Left lobe of liver (tissue), 2 donors: Measurements from ENCODE around the gene NSF. TPM values are rescaled to one million over a fixed set of nuclear protein-coding genes. Genes with fewer than 3 reads are reported as not detected.
"Not testable (repeated sequence)": the region's sequence is repeated elsewhere in the genome, so short reads cannot be mapped to it uniquely, and the experiment has no call there.

ENCODE experiments used
- ATAC-seq: fragments of 200-7000 bp; cut with Tn5 transposase; one replicate; pipeline ENCODE4 v1.9.1; 2020; ENCODE audit warnings: mild to moderate bottlenecking, moderate library complexity
- DNase-seq: peaks from one replicate; pipeline ENCODE4 v3.0.0-alpha.2; 2020; ENCODE audit warnings: low spot score
- total RNA-seq: library from RNA; stranded (reverse); gene quantifications from one replicate; pipeline ENCODE4 v1.2.1, GENCODE V29; 2021
- donor health status: DM: no; HTN: no; CAD: no; lungs with moderate emphysema.
- donor health status: DM: no; HTN: yes; CAD: no.

NSF gene
- 23.1 TPM for total RNA-seq

DNA sequence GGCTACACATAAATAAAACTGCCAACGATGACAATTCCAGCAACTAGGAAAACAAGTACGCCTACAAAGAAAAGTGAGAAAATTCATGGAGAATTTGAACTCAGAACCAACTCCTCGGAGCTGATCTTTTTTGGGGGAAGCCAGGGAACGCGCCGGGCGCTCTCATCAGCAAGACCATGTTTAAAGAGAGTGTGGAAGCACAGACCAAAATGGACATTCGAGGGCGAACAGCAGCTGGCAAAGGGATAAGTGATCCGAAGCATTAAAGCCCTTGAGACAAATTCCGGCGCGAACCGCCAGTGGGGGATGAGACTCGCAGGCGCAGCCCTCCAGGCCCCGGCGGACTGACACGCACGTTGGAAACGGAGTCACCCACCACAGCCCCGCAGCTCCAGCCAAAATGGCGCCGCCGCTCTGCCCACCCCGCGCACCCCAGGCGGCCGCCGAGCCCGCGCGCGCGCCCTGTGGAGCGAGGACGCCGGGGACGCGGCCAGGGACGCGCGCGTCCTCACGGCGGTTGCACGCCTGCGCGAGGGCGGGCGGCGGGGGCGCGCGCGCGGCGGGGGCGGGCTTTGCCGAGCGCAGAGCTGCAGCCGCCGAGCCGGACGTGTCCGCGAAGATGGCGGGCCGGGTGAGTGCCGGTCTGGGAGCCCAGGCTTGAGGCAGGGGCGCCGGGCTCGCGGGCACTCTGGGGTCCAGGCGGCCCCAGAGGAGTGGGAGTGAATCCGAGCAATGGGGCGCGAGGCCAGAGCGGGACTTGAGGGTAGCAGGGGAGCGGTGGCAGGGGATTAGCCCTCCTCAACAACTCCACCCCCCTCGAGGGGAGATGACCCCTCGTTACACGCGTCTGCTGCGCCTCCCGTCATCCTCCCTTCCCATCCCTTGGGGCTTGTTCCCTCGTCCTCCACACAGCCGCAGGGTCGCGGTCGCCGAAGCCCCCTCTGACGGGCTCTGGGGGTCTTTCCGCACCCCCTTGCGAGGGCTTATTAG lies at the start of gene NSF:
TSS of gene NSF (plus strand) at position 513 of the 990 bp plus-strand sequence. CDS start at position 620, 107 bp downstream.
- not testable (repeated sequence) for DNase-seq
- peak; percentile 98 for ATAC-seq

DNA sequence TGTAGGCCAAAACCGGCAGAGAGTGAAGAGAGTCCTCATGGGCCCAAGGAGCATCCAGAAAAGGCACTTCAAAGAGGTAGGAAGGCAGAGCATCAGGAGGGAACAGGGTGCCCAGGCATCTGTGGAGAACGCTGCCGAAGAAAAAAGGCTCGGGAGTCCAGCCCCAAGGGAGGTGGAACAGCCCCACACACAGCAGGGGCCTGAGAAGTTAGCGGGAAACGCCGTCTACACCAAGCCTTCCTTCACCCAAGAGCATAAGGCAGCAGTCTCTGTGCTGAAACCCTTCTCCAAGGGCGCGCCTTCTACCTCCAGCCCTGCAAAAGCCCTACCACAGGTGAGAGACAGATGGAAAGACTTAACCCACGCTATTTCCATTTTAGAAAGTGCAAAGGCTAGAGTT lies 41.9 kb upstream of the NSF start:
- DNase-seq, ATAC-seq: not testable (repeated sequence)

DNA sequence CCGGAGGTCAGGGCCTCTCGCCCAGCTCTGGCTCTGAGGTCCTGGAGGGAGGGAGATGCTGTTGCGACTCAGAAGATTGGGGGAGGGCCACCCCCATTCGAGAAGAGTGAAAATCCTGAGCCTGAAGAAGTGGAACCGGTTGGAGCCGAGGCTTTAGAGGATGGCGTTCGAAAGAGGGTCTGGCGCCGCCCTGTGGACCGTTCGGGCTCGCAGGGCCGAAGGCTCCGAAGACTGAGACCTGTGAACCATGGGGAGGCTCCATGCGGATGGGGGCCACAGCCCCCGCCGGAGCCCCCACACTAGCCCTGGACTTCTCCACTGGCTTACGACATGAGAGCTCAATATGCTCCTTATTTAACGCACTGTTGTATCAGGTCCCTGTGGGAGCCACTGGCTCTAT lies 31.3 kb upstream of the NSF start:
- not testable (repeated sequence) for ATAC-seq, DNase-seq

DNA sequence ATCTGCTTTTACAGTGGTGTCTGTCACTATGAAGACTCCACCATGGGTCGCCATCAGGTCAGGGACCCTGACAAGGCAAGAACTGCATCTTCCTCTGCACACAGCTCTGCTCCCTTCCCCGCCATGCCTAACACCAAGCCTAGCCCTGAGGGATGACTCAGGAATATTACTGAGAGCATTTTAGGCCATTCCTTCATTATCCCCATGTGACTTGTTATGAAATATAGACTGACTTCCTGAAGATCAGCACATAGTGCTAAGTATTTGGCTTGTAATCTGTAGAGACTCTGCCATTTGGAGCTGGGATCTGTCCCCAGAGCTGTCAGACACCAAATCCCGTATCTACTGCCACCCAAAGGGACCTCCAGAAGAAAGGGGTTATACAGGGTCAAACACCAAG lies 30.4 kb upstream of the NSF start:
- ATAC-seq, result peak; percentile 59

DNA sequence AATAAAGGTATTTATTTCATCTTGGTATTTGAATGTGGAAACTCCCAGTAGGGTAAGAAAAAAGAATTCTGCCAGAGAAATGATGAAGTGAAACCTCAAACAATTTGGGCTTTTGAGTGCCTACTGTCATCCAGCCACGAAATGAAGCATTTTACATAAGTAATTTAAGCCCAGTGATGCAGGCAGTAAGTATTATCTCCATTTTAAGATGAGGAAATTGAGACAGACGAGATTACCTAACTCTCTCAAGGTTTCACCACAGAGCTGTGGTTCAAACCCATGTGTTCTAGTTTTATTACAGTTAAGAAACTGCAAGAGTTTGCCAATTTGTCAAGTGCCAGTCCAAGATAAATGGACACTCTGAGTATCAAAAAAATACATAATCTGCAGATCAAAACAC lies 24.2 kb upstream of the NSF start:
- peak; percentile 25 for ATAC-seq
- DNase-seq, result not testable (repeated sequence)

More for the DNA sequence above, 30.4 kb upstream of the NSF start:
- not testable (repeated sequence) for DNase-seq

DNA sequence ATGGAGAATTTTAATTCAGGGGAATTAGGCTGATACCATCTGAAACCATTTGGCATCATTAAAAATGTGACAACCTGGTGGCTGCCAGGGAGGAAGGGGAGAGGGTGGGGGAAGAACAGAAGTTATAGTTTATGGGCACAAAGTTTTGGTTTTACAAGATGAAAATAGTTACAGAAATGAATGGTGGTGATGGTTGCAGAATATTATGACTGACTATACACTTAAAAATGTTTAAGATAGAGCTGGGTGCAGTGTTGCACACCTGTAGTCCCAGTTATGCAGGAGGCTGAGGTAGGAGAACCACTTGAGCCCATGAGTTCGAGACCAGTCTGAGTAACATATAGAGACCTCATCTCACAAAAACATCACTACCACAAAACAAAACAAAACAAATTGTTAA lies 23.5 kb upstream of the NSF start:
- not testable (repeated sequence) for ATAC-seq, DNase-seq

DNA sequence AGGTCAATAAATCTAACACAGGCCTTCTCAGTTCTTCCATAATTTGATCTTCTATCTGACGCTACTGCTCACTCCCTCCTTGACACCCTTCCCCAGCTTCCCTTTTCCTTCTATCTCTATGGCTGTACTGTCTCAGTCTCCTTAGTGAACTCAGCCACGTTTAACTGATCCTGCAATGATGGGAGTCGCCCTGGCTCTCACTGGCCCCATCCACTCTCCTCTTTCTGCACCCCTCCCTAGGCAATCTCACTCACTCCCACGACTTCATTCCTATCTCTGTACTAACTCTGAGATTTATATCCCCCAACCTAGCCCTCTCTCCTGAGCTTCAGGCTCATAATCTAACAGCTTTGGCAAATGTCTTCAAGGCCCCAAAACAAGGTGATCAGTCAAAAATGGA lies 18.7 kb upstream of the NSF start:
- not testable (repeated sequence) for DNase-seq, ATAC-seq

DNA sequence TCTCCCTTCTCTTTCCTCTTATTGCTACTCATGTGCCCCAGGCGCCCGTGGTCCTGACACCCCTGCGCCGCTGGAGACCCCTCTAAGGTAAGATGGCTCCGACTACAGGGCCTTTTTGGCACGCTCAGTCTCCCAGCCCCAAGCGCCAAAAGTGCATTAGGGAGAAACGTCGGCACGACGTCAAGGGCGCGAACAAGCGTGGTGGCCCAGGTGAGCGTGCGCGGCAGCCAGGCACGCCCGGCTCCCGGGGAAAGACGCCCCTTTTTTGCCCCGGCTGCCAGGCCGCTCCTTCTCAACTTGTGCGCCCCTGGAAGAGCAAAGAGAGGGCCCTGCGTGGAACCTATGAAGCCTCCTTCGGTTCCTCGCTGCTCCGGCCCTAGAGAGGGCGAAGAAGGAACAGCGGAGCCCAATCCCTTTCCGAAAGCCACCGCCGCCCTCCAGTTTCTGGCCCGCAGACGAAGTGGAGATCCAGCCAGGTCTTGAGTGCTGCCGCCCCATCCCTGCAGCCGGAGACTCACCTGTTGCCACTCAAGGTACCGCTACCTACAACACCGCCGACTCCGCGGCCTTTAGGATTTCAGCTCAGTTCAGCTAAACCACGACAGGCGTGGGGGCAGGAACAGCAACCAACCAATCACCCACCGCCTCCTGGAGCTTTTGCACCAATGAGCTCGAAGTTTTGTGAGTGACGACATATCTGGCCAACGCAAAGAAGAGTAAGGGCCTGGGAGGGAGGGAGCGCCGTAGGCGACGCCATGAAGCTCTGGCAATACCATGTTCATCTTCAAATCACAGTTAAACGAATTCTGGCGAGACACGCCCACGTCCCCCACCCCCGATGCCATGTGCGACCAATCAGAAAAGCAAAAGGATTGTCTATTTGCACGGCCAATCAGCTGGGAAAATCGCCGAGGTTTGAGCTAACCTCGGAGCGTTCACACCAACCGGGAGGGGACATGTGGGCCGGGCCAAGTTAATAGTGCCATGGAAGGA lies 11.1 kb upstream of the NSF start, which contains the start of gene ARL17A:
TSS of gene ARL17A (minus strand) at position 609 of the 993 bp plus-strand sequence. CDS start 3,369 bp downstream, outside the sequence.
- DNase-seq (peak; percentile 89), ATAC-seq (peak; percentile 93)

DNA sequence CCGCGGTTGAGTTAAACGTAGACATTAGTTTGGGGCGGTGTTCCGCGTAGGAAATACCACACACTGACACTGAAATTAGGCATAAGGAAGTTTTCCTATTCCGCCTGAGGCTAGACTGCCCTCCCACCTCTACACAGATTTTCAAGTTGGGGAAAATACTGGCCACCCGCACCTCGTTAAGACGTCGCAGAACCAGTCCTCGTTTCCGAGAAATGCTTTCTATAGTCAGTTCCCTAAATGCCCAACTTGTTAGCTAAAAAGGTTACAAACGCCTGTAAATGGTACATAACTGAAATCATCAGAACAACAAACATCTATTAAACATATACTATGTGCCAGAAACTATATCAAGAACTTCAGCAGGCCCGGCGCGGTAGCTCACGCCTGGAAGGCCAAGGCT lies 10.4 kb upstream of the NSF start:
- not testable (repeated sequence) for ATAC-seq

DNA sequence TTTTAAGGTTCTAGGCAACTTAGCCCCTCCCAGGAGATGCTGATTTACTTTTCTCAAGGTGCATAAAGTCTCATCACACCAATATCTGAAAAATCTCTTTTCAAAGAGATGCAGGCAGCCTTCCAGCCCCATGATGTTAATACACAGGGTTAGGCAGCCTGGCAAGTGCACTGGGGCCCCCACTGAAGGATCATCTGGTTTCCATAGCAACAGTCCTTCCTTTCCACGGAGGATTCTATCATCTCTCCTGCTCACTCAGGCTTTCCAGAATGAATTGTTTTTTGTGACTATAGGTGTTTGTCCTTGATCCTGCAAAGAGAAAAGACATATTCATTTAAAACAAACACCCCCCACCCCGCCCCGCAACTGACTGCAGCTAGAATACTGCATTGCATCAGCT lies 5.0 kb upstream of the NSF start:
- DNase-seq, ATAC-seq: not testable (repeated sequence)

More for the DNA sequence above, 10.4 kb upstream of the NSF start:
- DNase-seq, result not testable (repeated sequence)

DNA sequence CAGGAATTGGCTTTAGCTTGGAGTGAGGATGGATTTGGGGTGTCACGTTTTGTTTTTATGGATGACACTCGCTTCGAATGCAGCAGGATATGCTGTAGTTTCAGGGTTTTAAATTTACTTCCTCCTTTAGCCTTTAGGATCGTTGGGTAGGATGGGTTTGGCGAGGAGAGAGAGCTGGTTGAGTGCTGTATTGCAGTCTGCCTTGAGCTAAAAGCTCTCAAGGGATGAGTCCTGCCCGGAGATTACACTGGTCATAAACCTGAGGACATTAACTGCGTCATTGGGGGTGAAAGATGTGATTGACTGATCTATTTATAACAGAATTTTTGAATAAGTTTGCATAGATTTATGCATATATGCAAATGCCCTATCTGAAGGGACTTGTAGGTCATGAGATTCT lies 863 bp downstream of the NSF start:
- peak; percentile 51 for ATAC-seq

DNA sequence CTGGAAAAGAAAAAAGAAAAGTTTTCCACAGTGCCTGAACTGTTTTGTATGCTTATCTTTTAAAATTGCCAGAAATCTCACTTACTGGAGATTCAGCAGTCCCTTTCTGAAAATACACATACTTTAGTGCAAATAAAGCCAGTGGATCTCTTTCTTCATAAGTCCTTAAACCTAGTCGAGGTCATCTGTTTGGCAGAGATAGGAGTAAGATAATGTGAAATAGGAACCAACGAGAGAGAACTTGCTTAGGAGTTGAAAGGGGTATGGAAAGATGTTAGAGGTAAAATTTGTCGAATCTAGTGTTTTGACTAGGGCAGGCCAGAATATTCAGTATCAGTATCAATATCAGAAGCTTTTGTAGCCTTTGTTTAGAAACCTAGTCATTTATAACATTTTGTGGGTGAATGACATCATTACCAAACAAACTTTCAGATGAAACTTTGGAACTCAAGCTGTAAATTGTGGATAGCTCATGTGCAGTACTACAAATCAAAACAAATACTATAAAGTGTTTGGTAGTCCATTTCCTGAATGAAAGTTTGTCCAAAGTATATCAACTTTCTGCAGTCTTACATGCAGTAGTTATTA lies 8.0 kb downstream of the NSF start:
- peak; percentile 81 for ATAC-seq

More for the DNA sequence above, 863 bp downstream of the NSF start:
- not testable (repeated sequence) for DNase-seq

DNA sequence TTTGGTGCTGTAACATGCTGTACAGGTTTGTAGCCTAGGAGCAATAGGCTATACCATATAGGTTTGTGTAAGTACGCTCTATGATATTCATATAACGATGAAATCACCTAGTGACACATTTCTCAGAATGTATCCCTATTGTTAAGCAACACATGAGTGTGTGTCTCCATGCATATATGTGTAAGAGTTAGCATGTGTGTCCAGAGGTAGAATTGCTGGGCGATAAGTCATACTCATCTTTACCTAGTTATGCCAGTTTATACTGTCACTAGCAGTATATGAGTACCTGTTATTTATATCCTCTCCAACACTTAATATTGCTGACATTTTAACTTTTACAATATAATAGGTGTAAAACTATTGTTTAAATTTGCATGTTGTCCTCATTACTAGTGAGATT lies 10.3 kb downstream of the NSF start:
- not testable (repeated sequence) for ATAC-seq, DNase-seq

More for the DNA sequence above, 8.0 kb downstream of the NSF start:
- not testable (repeated sequence) for DNase-seq

DNA sequence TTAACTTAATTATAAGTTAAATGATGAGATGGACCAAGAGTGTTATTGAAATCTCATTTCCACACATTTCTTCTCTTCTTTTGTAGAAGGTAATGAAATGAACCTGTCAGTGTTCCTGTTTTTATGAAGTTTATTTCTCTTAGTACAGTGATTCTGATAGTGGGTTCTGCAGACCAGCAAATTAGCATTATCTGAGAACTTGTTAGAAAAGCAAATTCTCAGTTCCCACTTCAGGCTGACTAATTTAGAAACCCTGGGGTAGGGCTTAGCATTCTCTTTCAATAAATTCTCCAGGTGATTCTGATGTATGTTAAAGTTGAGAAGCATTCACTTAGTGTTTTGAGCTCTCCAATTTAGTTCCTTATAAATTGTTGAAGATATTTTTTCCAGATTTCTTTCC lies 12.7 kb downstream of the NSF start:
- not testable (repeated sequence) for ATAC-seq, DNase-seq

DNA sequence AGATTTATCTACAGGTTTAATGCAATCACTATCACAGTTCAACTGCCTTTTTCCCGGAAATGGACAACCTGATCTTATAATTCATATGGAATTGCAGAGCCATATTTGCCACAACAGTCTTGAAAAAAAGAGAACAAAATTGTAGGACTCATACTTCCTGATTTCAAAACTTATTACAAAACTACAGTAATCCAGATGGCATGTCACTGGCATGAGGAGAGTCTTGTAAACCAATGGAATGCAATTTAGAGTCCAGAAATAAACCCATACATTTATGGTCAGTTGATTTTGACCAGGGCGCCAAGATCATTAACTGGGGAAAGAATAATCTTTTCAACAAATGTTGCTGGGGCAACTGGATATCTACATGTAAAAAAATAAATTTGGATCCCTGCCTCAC lies 20.8 kb downstream of the NSF start:
- ATAC-seq, DNase-seq: not testable (repeated sequence)

DNA sequence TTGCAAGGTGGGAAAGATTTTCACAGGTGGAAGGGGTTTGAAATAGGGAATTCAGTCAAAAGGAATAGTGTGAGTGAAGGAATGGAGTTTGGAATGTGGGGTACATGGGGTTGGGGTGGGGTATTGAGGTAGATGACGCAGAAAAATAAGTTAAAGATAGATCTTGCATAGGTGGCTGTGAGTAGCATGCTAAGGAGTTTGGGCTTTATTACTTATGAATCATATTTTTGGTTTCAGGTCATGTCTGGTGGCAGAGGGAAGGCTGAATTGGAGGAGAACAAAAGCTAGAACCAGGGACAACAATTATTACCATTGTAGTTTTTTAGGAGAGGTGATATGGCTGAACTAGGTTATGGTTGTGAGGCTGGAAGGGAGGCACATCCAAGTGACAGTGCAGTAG lies 23.4 kb downstream of the NSF start:
- not testable (repeated sequence) for DNase-seq, ATAC-seq

DNA sequence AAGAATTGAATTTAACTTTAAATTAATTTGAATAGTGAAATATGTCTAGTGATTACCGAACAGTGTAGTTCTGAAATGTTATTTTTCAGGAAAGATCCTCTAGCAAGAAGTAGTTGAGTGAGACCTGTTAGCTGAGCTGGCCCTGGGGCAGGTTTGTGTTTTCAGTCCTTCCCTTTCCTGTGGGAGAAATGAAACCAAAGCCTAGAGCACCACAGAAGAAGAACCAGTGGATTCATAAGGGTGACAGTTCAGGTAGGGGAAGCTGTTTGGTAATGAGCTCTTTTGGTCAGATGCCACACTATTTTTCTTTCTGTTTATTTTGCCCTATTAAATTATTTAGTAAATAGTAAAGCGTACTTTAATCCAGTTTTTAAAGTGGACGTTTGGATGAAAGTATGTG lies 26.7 kb downstream of the NSF start:
- ATAC-seq, result peak; percentile 52
- not testable (repeated sequence) for DNase-seq

DNA sequence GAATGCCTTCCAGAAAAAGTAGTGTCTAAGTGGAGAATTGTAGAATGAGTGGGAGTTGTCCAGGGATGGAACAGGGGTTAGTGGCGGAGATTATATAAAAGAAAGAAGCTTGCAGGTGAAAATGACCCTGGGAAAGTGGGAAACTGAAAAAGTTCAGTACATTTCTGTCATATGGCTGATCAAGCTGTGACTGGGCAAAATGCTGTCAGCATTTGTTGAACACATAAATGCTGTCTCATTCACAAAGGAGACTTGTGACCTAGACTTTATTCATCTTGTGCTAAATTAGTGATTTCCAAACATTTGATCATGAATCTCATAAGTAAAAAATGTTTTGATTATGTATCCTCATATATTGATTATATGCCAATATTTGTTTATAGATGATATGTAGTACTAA lies 28.5 kb downstream of the NSF start:
- ATAC-seq, DNase-seq: not testable (repeated sequence)

DNA sequence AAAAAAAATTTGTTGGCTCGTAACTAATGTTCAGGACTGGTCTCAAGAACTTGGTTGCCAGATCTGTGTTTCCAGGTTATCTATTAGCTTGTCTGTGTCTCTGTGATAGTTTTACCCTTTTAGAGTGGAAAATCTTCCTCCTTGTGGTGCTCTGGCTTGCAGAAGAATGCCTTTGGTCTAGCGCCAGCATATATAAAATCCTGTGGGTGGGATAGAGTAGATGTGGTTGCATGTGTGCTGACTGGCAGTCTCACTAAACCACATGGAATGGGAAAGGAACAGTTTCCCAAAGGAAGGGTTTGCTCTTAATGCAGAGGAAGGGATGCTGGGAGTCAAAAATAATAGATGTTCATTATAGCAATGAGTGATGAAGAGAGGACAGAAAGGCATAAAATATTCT lies 33.3 kb downstream of the NSF start:
- not testable (repeated sequence) for DNase-seq, ATAC-seq

DNA sequence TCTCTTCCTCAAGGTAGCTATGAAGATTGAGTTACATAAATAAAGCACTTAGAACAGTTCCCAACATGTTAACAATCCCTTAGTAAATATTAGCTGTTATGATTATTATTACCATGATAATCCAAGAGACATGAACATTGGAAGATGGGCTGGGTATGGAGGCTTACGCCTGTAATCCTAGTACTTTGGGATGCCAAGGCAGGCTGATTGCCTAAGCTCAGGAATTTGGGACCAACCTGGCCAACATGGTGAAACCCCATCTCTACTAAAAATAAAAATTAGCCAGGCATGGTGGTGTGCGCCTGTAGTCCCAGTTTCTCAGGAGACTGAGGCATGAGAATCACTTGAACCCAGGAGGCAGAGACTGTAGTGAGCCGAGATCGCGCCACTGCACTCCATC lies 34.3 kb downstream of the NSF start:
- not testable (repeated sequence) for DNase-seq, ATAC-seq
